GM23248 (cell line): ENCODE measurements around the gene WDR62.

Source experiments
- EZH2 ChIP-seq: fragments of 200-600 bp; sonication (generic); IDR thresholded peaks from 2 replicates; pipeline ENCODE4 v1.6.1; 2018; ENCODE audit warnings: antibody characterized with exemption, mild to moderate bottlenecking; ENCODE audit not compliant: insufficient read depth, poor library complexity, severe bottlenecking
- EZH2phosphoT487 ChIP-seq: fragments of 200-600 bp; sonication (generic); IDR thresholded peaks from 2 replicates; pipeline ENCODE4 v1.6.1; 2018; ENCODE audit warnings: antibody characterized with exemption, moderate library complexity, mild to moderate bottlenecking, low read depth; ENCODE audit not compliant: insufficient read depth

DNA sequence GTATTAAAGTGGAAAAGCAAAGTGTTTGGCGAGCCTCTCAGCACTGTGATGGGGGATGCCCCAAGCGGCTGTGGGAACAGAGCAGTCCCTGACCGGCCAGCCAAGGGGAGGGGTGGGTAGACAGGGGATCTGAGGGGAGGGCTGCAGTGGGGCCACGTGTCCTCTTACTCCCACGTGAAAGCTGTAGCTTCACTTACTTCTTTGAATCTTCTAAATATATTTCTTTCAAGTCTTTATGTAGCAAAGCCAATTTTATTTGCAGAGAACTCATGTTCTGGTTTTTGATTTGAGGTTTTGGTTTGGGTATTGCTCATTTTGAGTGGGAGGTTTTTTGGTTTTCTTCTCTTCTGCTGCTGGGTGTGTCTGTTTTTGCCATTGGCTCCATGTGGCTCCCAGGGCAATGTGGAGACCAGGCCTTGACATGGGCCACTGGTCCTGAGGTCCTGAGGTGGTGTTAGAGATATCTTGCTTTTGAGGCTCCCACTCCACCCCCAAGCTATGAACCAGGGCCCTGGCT is 38.5 kb downstream of the WDR62 start:
- no peak for TF ChIP-seq EZH2phosphoT487
- TF ChIP-seq EZH2, result no peak
